GM18951 (cell line): Measurements from ENCODE around the gene DDX55.
"Not testable (repeated sequence)": the region's sequence is repeated elsewhere in the genome, so short reads cannot be mapped to it uniquely, and the experiment has no call there.

Source experiments
- POLR2A ChIP-seq: IDR thresholded peaks from 4 replicates; pipeline ENCODE4 v1.6.1; 2011; ENCODE audit warnings: mild to moderate bottlenecking; ENCODE audit not compliant: insufficient read length, insufficient read depth; ENCODE audit errors: extremely low read depth
- in situ Hi-C: fragments of 300-500 bp; cut with MboI; formaldehyde crosslinking; loops from one replicate; pipeline ENCODE4 v1.12.0; 2022; ENCODE audit warnings: low sequenced_read_pairs, mixed read lengths, inconsistent platforms; ENCODE audit not compliant: unreplicated experiment

DDX55 gene

DNA sequence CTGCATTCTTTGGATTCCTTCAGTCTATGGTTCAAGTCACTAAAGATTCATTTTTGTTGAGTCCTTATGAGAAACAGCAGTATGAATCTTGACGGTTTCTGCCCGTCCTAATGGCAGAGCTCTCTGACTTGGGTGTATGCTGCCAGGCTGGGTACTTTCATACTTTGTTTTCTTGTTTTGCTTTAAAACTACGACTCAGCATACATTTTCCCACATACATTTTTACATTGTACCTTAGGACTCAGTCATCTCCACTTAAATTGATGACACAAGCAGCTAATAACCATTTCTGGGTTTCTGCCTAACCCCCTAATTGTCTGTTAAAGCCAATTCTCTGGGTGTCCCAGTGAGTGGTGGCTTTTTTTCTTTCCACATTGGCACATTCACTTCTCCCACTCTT is 4.8 kb upstream of the DDX55 start:
- in situ Hi-C loops: loop anchor here (10.0 kb wide), 1 partner anchor 332 kb away; no protein-coding TSS in a partner anchor
- TF ChIP-seq POLR2A: no peak

- no peak for TF ChIP-seq POLR2A
- in situ Hi-C loops: loop anchor here (10.0 kb wide), 1 partner anchor 334 kb away; no protein-coding TSS in a partner anchor
Measured at GRCh38 chr12:123598522-123598921, 3.4 kb upstream of the DDX55 start.

- in situ Hi-C loops: loop anchor here (10.0 kb wide), 1 partner anchor 335 kb away; no protein-coding TSS in a partner anchor
- no peak for TF ChIP-seq POLR2A
Measured at GRCh38 chr12:123599310-123599709, 2.6 kb upstream of the DDX55 start.

DNA sequence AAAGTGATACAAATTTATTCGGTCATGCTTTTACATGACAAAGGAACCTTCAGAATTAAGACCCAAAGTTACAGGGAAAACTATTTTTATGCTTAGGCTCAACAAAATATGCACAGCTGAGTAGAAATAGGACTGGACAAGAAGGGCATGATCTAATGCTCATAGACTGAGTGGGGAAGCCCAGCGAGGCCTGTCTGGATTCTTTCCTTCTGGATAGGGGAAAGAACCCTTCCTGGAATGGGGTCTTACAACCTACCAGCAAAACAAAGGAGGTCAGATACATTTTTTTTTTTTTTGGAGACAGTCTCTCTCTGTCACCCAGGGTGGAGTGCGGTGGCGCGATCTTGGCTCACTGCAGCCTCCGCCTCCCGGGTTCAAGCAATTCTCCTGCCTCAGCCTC is 2.2 kb upstream of the DDX55 start:
- TF ChIP-seq POLR2A: no peak
- in situ Hi-C loops: loop anchor here (10.0 kb wide), 1 partner anchor 335 kb away; no protein-coding TSS in a partner anchor

DNA sequence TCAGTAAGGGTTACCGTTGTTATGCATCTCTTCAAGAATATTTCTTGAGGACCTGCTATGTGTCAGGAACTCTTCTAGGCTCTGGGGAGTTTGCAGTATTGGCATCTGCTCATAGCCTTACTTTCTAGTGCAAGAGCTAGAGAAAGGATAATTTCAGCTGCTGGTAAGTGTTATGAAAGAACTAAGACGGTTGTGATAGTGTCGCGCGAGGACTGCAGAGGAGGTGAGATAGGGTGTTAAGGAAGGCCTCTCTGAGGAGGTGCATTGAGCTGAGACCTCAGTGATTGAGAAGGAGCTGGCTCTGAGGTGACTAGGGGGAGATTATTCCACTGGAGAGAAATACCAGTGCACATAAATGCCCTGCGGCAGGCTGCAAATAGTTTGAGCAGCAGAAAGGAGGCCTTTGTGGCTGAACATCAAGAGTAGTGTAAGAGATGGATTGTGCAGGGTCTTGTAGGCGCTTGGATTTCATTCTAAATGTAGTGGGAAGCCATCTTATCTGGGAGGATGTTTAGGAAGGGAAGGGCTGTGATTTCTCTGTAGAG is 824 bp downstream of the DDX55 start:
- no peak for TF ChIP-seq POLR2A
- in situ Hi-C loops: no loop called here

DNA sequence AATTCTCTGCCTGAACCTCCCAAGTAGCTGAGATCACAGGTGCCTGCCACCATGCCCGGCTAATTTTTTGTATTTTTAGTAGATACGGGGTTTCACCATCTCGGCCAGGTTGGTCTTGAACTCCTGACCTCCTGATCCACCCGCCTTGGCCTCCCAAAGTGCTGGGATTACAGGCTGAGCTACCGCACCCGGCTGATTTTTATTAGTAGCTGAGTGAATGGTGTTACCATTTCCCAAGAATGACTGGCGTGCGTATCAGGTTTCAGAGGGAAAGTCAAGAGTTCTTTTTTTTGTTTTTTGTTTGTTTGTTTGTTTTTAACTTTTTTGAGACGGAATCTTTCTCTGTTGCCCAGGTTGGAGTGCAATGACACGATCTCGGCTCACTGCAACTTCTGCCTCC is 1.6 kb downstream of the DDX55 start:
- in situ Hi-C loops: not testable (repeated sequence)

DNA sequence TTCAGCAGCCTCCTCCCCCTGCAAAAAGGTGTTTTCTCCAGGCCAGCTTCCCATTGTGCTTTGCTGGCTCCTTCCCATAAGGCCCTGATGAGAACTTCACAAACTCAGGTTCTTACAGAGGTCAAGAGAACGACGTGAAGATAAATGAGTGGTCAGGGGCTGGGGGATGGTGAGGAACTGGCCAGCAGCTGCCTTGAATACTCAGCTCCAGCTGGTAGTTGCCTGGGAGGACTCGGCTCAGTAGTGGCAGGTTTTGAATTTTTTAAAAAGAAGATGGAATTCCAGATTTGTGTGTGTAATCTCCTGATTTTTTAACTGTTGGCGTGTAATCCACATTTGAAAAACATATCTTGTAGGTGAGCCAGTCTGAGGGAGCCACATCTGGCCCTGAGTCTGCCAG is 5.9 kb downstream of the DDX55 start:
- in situ Hi-C loops: no loop called here
- no peak for TF ChIP-seq POLR2A

DNA sequence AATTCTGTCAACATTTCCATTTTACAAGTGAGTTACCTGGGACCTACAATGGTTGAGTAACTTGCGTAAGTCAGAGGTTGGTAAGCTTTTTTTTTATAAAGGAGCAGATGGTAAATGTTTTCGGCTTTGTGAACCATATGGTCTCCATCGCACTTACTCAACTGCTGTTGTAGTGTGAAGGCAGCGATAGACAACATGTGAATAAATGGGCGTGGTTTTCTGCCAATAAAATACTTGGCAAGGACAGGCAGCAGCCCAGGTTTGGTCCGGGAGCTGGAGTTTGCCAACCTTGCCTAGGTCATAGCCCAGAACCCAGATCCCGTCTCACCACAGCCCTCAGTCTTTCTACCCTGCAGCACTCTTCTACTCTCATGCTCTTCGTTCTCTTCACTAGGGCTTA is 6.3 kb downstream of the DDX55 start:
- TF ChIP-seq POLR2A: no peak
- in situ Hi-C loops: no loop called here

- in situ Hi-C loops: no loop called here
- no peak for TF ChIP-seq POLR2A
Measured at GRCh38 chr12:123614110-123614509, 12.2 kb downstream of the DDX55 start.

GRCh38 chr12:123614531-123614930 is 12.6 kb downstream of the DDX55 start:
- no peak for TF ChIP-seq POLR2A
- in situ Hi-C loops: no loop called here

DNA sequence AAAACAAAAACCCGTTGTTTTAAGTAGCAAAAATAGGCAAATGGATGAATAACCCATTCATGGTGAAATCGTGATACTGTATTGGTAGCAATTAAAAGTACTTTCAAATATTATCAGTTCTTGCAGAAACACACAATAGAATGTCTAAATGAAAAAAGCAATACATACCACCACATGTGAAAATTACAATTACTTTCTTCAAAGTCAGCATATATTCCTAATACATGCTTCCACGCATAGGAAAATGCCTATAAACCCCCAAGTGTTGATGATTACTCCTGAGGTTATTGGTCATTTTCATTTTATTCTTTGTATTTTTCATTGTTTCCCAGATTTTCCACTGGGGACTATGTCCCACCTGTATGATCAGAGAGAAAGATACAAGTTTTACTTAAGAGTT is 15.2 kb downstream of the DDX55 start:
- no peak for TF ChIP-seq POLR2A
- in situ Hi-C loops: no loop called here

- in situ Hi-C loops: no loop called here
- no peak for TF ChIP-seq POLR2A
Measured at GRCh38 chr12:123617580-123617979, 15.7 kb downstream of the DDX55 start.

DNA sequence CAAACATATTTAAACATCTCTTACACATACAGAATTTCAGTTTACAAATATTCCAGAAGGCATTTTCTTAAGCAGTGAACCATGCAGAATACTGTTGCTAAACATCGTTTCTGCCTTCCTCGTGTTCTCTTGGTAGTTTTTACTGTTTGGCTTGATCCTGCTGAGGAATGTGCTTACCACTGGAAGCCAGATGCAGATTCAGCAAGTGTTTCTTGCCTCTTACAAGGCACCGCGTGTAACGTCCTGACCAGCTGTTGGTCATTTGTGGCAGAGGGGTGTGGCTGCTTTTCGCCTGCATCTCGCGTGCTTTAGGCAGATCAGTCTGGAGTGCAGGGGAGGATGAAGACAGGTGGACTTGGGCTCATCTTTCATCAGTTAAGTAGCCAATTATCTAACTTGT is 19.2 kb downstream of the DDX55 start:
- TF ChIP-seq POLR2A: no peak
- in situ Hi-C loops: no loop called here

- in situ Hi-C loops: no loop called here
Measured at GRCh38 chr12:123621619-123622530, 20.0 kb downstream of the DDX55 start.

GRCh38 chr12:123633379-123634141 is 31.7 kb downstream of the DDX55 start, which contains the start of the genes EIF2B1 and GTF2H3:
TSS of gene EIF2B1 (minus strand) at chr12:123633686. CDS start at chr12:123633557, 129 bp downstream.
TSS of gene GTF2H3 (plus strand) at chr12:123633829. CDS start at chr12:123633860, 31 bp downstream.
- in situ Hi-C loops: no loop called here

More at GRCh38 chr12:123621619-123622530, 20.0 kb downstream of the DDX55 start:
- no peak for TF ChIP-seq POLR2A

More at GRCh38 chr12:123633379-123634141, 31.7 kb downstream of the DDX55 start, which contains the start of the genes EIF2B1 and GTF2H3:
- TF ChIP-seq POLR2A: peak; percentile 98
